Caco-2 (cell line): ENCODE data around the gene CSRP1. TPM values are rescaled to one million over a fixed set of nuclear protein-coding genes. Genes with fewer than 3 reads are reported as not detected.

Experiments used
- BruUV-seq: library from RNA; stranded (reverse); fragments of 400-500 nt; replicated peaks from 2 replicates; lab custom pipeline; 2021; lab: Mats Ljungman, UMichigan
- CTCF ChIA-PET: fragments of 300-600 bp; sonication (Branson Sonifier 250); formaldehyde crosslinking; loops from one replicate; lab custom pipeline; 2022; ENCODE audit warnings: antibody characterized with exemption; lab: Charles Lee
- POLR2A ChIA-PET: fragments of 300-600 bp; sonication (Branson Sonifier 250); formaldehyde crosslinking; loops from one replicate; lab custom pipeline; 2022; ENCODE audit warnings: antibody characterized with exemption; lab: Charles Lee
- DNase-seq, 2 experiments: peaks; one replicate each; pipeline versions ENCODE4 v3.0.0 to v3.0.0-alpha.2; 2020 to 2022
- H3K27me3 ChIP-seq: replicated peaks from 2 replicates; pipeline ENCODE4 v1.6.0; 2011; ENCODE audit warnings: low read length; ENCODE audit not compliant: control insufficient read depth, insufficient read depth
- H3K36me3 ChIP-seq: 2 replicates; pipeline ENCODE4 v1.5.1; 2011; ENCODE audit warnings: low read length; ENCODE audit not compliant: control insufficient read depth, insufficient read depth
- H3K4me1 ChIP-seq: fragments of 250-450 bp; sonication (Bioruptor Pico); 2 replicates; pipeline ENCODE4 v1.5.1; 2020; ENCODE audit warnings: mild to moderate bottlenecking
- H3K4me3 ChIP-seq: 2 replicates; pipeline ENCODE4 v1.5.1; 2011; ENCODE audit warnings: low read depth, mild to moderate bottlenecking, control low read depth, low read length
- H3K9me3 ChIP-seq: fragments of 250-450 bp; sonication (Bioruptor Pico); 2 replicates; pipeline ENCODE4 v1.5.1; 2020; ENCODE audit warnings: mild to moderate bottlenecking, moderate library complexity
- H3K27ac Mint-ChIP-seq: one replicate; pipeline ENCODE4 v1.8.0; 2022; ENCODE audit warnings: mixed read lengths; ENCODE audit not compliant: unreplicated experiment
- H3K27me3 Mint-ChIP-seq: one replicate; pipeline ENCODE4 v1.8.0; 2022; ENCODE audit warnings: mixed read lengths; ENCODE audit not compliant: insufficient read depth, unreplicated experiment
- H3K36me3 Mint-ChIP-seq: one replicate; pipeline ENCODE4 v1.8.0; 2022; ENCODE audit warnings: mild to moderate bottlenecking, mixed read lengths; ENCODE audit not compliant: insufficient read depth, unreplicated experiment
- H3K4me1 Mint-ChIP-seq: one replicate; pipeline ENCODE4 v1.8.0; 2022; ENCODE audit warnings: low read depth, mixed read lengths; ENCODE audit not compliant: unreplicated experiment
- H3K4me3 Mint-ChIP-seq: one replicate; pipeline ENCODE4 v1.8.0; 2022; ENCODE audit warnings: mild to moderate bottlenecking, moderate library complexity, mixed read lengths; ENCODE audit not compliant: unreplicated experiment
- H3K9me3 Mint-ChIP-seq: one replicate; pipeline ENCODE4 v1.8.0; 2022; ENCODE audit warnings: mixed read lengths; ENCODE audit not compliant: unreplicated experiment
- CTCF ChIP-seq, 2 experiments: fragments of 200-600 bp in 1 of 2; IDR thresholded peaks; 1 replicate in 1 of 2; 2 replicates in 1 of 2; pipeline versions ENCODE4 v1.5.1 to v1.8.0; 2011 to 2022; ENCODE audit warnings: antibody characterized with exemption in 1 of 2, control low read depth in 1 of 2, inconsistent platforms in 1 of 2, low read depth in 1 of 2, low read length in 1 of 2, mild to moderate bottlenecking in 1 of 2, moderate library complexity in 1 of 2; ENCODE audit not compliant: insufficient read depth in 1 of 2, severe bottlenecking in 1 of 2, unreplicated experiment in 1 of 2
- intact Hi-C: fragments of 100-400 bp; cut with micrococcal nuclease; formaldehyde crosslinking; loops from one replicate; pipeline ENCODE4 v1.10.0; 2022; ENCODE audit not compliant: unreplicated experiment
- total RNA-seq: library from RNA; stranded (reverse); gene quantifications from 2 replicates; pipeline ENCODE4 v1.2.3, GENCODE V29; 2022

CSRP1 gene
- total RNA-seq, 1 experiment from 2014 or later, result 60.0 TPM

GRCh38 chr1:201536558-201536957, 29.6 kb upstream of the CSRP1 start:
- no peak for DNase-seq

GRCh38 chr1:201535919-201536245, 29.0 kb upstream of the CSRP1 start:
- Mint-ChIP-seq H3K36me3 (no peaks in the 10 kb centered on the region), H3K9me3 (no peaks in the 10 kb centered on the region), H3K27me3 (peaks cover 18% of the 10 kb centered on the region), H3K27ac (no peak overlapping the region), H3K4me1 (no peaks in the 10 kb centered on the region), H3K4me3 (no peak overlapping the region)
- Histone ChIP-seq H3K9me3 (no peaks in the 10 kb centered on the region), H3K36me3 (no peaks in the 10 kb centered on the region), H3K4me3 (no peak overlapping the region), H3K4me1 (peaks cover 10% of the 10 kb centered on the region; the same call in 1 of the 2 replicates), H3K27me3 (peaks cover 8% of the 10 kb centered on the region)
- no peak for DNase-seq
- intact Hi-C loops, result no loop called here
- BruUV-seq, result no TSS peak
- ChIA-PET CTCF (interaction anchor here (1.3 kb wide), 1 partner anchor 23 kb away, joined by 5 read pairs; no protein-coding TSS in a partner anchor), POLR2A (no interaction called here)
- TF ChIP-seq CTCF (IDR thresholded peaks at IDR 0.05; ENCODE audit: insufficient read depth in 1 of 2, low read depth in 1 of 2, low read length in 1 of 2, severe bottlenecking in 1 of 2, unreplicated experiment in 1 of 2), result no peak

More at GRCh38 chr1:201536558-201536957, 29.6 kb upstream of the CSRP1 start:
- Mint-ChIP-seq H3K36me3 (no peaks in the 10 kb centered on the region), H3K4me1 (no peaks in the 10 kb centered on the region), H3K27me3 (peaks cover 21% of the 10 kb centered on the region), H3K27ac (no peak overlapping the region), H3K4me3 (no peak overlapping the region), H3K9me3 (no peaks in the 10 kb centered on the region)
- H3K9me3 ChIP-seq, result no peaks in the 10 kb centered on the region
- H3K36me3 ChIP-seq, result no peaks in the 10 kb centered on the region
- H3K27me3 ChIP-seq, result peaks cover 8% of the 10 kb centered on the region
- no TSS peak for BruUV-seq
- POLR2A ChIA-PET, result no interaction called here
- peaks cover 10% of the 10 kb centered on the region; the same call in 1 of the 2 replicates for H3K4me1 ChIP-seq
- intact Hi-C loops, result no loop called here
- CTCF ChIA-PET, result no interaction called here
- no peak for TF ChIP-seq CTCF (IDR thresholded peaks at IDR 0.05; ENCODE audit: insufficient read depth in 1 of 2, low read depth in 1 of 2, low read length in 1 of 2, severe bottlenecking in 1 of 2, unreplicated experiment in 1 of 2)
- H3K4me3 ChIP-seq, result no peak overlapping the region

GRCh38 chr1:201535046-201535918, 28.4 kb upstream of the CSRP1 start:
- Histone ChIP-seq H3K9me3 (no peaks in the 10 kb centered on the region), H3K4me3 (no peak overlapping the region), H3K36me3 (no peaks in the 10 kb centered on the region), H3K27me3 (peaks cover 8% of the 10 kb centered on the region), H3K4me1 (peaks cover 10% of the 10 kb centered on the region; the same call in 1 of the 2 replicates)
- no peak for DNase-seq
- H3K36me3 Mint-ChIP-seq, result no peaks in the 10 kb centered on the region
- H3K27ac Mint-ChIP-seq, result no peak overlapping the region
- no peak overlapping the region for H3K4me3 Mint-ChIP-seq
- H3K4me1 Mint-ChIP-seq, result no peaks in the 10 kb centered on the region
- BruUV-seq, result no TSS peak
- intact Hi-C loops, result no loop called here
- no peaks in the 10 kb centered on the region for H3K9me3 Mint-ChIP-seq
- H3K27me3 Mint-ChIP-seq, result peaks cover 18% of the 10 kb centered on the region
- no peak for TF ChIP-seq CTCF (IDR thresholded peaks at IDR 0.05; ENCODE audit: insufficient read depth in 1 of 2, low read depth in 1 of 2, low read length in 1 of 2, severe bottlenecking in 1 of 2, unreplicated experiment in 1 of 2)
- CTCF ChIA-PET, result interaction anchor here (1.3 kb wide), 1 partner anchor 22 kb away, joined by 5 read pairs; no protein-coding TSS in a partner anchor
- POLR2A ChIA-PET, result no interaction called here
